H1 (cell line): ENCODE measurements around the gene MRPS34. TPM values are rescaled to one million over a fixed set of nuclear protein-coding genes. Genes with fewer than 3 reads are reported as not detected.
A peak's percentile ranks its signal among the peaks of the same experiment; 100 is the strongest.

ENCODE experiments used
- CTCF ChIA-PET: fragments of 300-600 bp; sonication (Branson Sonifier 250); formaldehyde crosslinking; loops from one replicate; lab custom pipeline; 2021; ENCODE audit not compliant: partially characterized antibody; lab: Charles Lee
- POLR2A ChIA-PET: fragments of 300-600 bp; sonication (Branson Sonifier 250); formaldehyde crosslinking; loops from one replicate; lab custom pipeline; 2021; ENCODE audit warnings: inconsistent platforms; ENCODE audit not compliant: partially characterized antibody; lab: Charles Lee
- DNase-seq, 2 experiments: peaks; one replicate each; pipeline versions ENCODE4 v3.0.0 to v3.0.0-alpha.2; 2010 to 2022; ENCODE audit warnings: low spot score in 2 of 2, low read depth in 1 of 2, mixed read lengths in 1 of 2
- FAIRE-seq: peaks from 2 replicates; lab custom pipeline; 2011; peaks lifted over from hg19 to GRCh38; lab: Jason Lieb, UNC
- H2AFZ ChIP-seq: 2 replicates; pipeline ENCODE4 v1.8.1; 2012; ENCODE audit warnings: low read length, inconsistent platforms
- H2AK5ac ChIP-seq: 2 replicates; pipeline ENCODE4 v1.6.1; 2013; ENCODE audit warnings: low read depth, low read length
- H2BK120ac ChIP-seq: replicated peaks from 2 replicates; pipeline ENCODE3; 2013; ENCODE audit warnings: low read depth, low read length, inconsistent platforms
- H2BK12ac ChIP-seq: 2 replicates; pipeline ENCODE4 v1.6.1; 2013; ENCODE audit warnings: low read depth, low read length
- H2BK15ac ChIP-seq: 2 replicates; pipeline ENCODE4 v1.6.1; 2013; ENCODE audit warnings: low read length
- H2BK20ac ChIP-seq: 2 replicates; pipeline ENCODE4 v1.6.1; 2013; ENCODE audit warnings: low read length
- H2BK5ac ChIP-seq: 2 replicates; pipeline ENCODE4 v1.6.1; 2013; ENCODE audit warnings: low read depth, low read length
- H3K14ac ChIP-seq: 2 replicates; pipeline ENCODE4 v1.6.1; 2013; ENCODE audit warnings: inconsistent platforms; ENCODE audit not compliant: insufficient read length
- H3K18ac ChIP-seq: 2 replicates; pipeline ENCODE4 v1.6.1; 2013; ENCODE audit warnings: low read length; ENCODE audit errors: extremely low read depth
- H3K23ac ChIP-seq: 2 replicates; pipeline ENCODE4 v1.6.1; 2013; ENCODE audit warnings: inconsistent platforms; ENCODE audit not compliant: insufficient read length
- H3K23me2 ChIP-seq: 2 replicates; pipeline ENCODE4 v1.6.1; 2013; ENCODE audit warnings: low read depth, low read length
- H3K27ac ChIP-seq: 2 replicates; pipeline ENCODE4 v1.6.1; 2011; ENCODE audit warnings: low read depth, low read length, inconsistent platforms
- H3K27me3 ChIP-seq, 4 experiments: replicated peaks in 1 of 4; 1 replicate in 1 of 4; 2 replicates in 3 of 4; pipeline versions ENCODE4 v1.6.1 to v1.8.1; 2011 to 2013; ENCODE audit warnings: low read length in 3 of 4, mild to moderate bottlenecking in 3 of 4, inconsistent platforms in 2 of 4, mixed read lengths in 2 of 4, moderate library complexity in 1 of 4; ENCODE audit not compliant: control insufficient read depth in 3 of 4, insufficient read depth in 3 of 4; ENCODE audit errors: extremely low read depth in 1 of 4
- H3K36me3 ChIP-seq, 4 experiments: 2 replicates each; pipeline versions ENCODE4 v1.6.1 to v1.8.1; 2011 to 2013; ENCODE audit warnings: mild to moderate bottlenecking in 4 of 4, low read length in 3 of 4, moderate library complexity in 2 of 4, control low read depth in 1 of 4, inconsistent platforms in 1 of 4; ENCODE audit not compliant: insufficient read depth in 4 of 4, control insufficient read depth in 2 of 4
- H3K4ac ChIP-seq: replicated peaks from 2 replicates; pipeline ENCODE3; 2013; ENCODE audit warnings: low read length, low read depth, mixed read lengths, inconsistent platforms; ENCODE audit not compliant: insufficient read length
- H3K4me1 ChIP-seq, 4 experiments: replicated peaks in 1 of 4; 1 replicate in 1 of 4; 2 replicates in 3 of 4; pipeline versions ENCODE4 v1.6.1 to v1.8.1; 2011 to 2013; ENCODE audit warnings: low read length in 3 of 4, inconsistent platforms in 2 of 4, mixed read lengths in 1 of 4; ENCODE audit not compliant: insufficient read depth in 4 of 4, control insufficient read depth in 3 of 4
- H3K4me2 ChIP-seq, 2 experiments: 2 replicates each; pipeline versions ENCODE4 v1.6.1 to v1.8.1; 2011 to 2013; ENCODE audit warnings: low read depth in 2 of 2, low read length in 2 of 2, control low read depth in 1 of 2, inconsistent platforms in 1 of 2, mild to moderate bottlenecking in 1 of 2; ENCODE audit not compliant: insufficient read depth in 1 of 2
- H3K4me3 ChIP-seq, 4 experiments: fragments of 200-600, 300-600 bp in 1 of 4; sonication (generic), shearing (Covaris generic), sonication (Bioruptor Twin) in 1 of 4; 2 replicates each; pipeline versions ENCODE4 v1.5.1 to v1.8.1; 2011 to 2016; ENCODE audit warnings: low read length in 4 of 4, low read depth in 3 of 4, control low read depth in 2 of 4, inconsistent platforms in 2 of 4, mild to moderate bottlenecking in 2 of 4, mixed read lengths in 1 of 4, moderate library complexity in 1 of 4; ENCODE audit not compliant: insufficient read depth in 2 of 4; ENCODE audit errors: extremely low read depth in 1 of 4
- H3K56ac ChIP-seq: replicated peaks from 2 replicates; pipeline ENCODE3; 2013; ENCODE audit warnings: low read depth, mild to moderate bottlenecking, mixed read lengths, low read length, inconsistent platforms; ENCODE audit not compliant: insufficient read length
- H3K79me1 ChIP-seq: 2 replicates; pipeline ENCODE4 v1.6.1; 2013; ENCODE audit warnings: low read depth, low read length, control low read depth
- H3K79me2 ChIP-seq, 2 experiments: 2 replicates each; pipeline versions ENCODE4 v1.6.1 to v1.8.1; 2012 to 2013; ENCODE audit warnings: low read length in 2 of 2, mild to moderate bottlenecking in 2 of 2, inconsistent platforms in 1 of 2; ENCODE audit not compliant: insufficient read depth in 2 of 2, control insufficient read depth in 1 of 2
- H3K9ac ChIP-seq, 4 experiments: replicated peaks in 1 of 4; 1 replicate in 1 of 4; 2 replicates in 3 of 4; pipeline versions ENCODE4 v1.6.1 to v1.8.1; 2011 to 2013; ENCODE audit warnings: low read depth in 3 of 4, low read length in 3 of 4, control low read depth in 2 of 4, mild to moderate bottlenecking in 2 of 4, moderate library complexity in 2 of 4, inconsistent platforms in 1 of 4; ENCODE audit errors: extremely low read depth in 1 of 4
- H3K9me3 ChIP-seq, 2 experiments: 2 replicates each; pipeline versions ENCODE4 v1.6.1 to v1.8.1; 2012 to 2013; ENCODE audit warnings: mild to moderate bottlenecking in 2 of 2, moderate library complexity in 2 of 2, control low read depth in 1 of 2, inconsistent platforms in 1 of 2, low read depth in 1 of 2, low read length in 1 of 2, mixed read lengths in 1 of 2; ENCODE audit not compliant: insufficient read depth in 2 of 2
- H4K20me1 ChIP-seq, 2 experiments: replicated peaks in 1 of 2; 2 replicates each; pipeline versions ENCODE3 to v1.8.1; 2011 to 2013; ENCODE audit warnings: inconsistent platforms in 2 of 2, low read length in 2 of 2, mild to moderate bottlenecking in 1 of 2; ENCODE audit not compliant: insufficient read depth in 2 of 2, control insufficient read depth in 1 of 2
- H4K5ac ChIP-seq: 2 replicates; pipeline ENCODE4 v1.6.1; 2013; ENCODE audit warnings: low read length, low read depth, mixed read lengths, inconsistent platforms; ENCODE audit not compliant: insufficient read length
- H4K8ac ChIP-seq: 2 replicates; pipeline ENCODE4 v1.8.0; 2013; ENCODE audit warnings: mild to moderate bottlenecking, moderate library complexity, low read length, inconsistent platforms; ENCODE audit not compliant: insufficient read depth; ENCODE audit errors: extremely low read depth
- H4K91ac ChIP-seq: replicated peaks from 2 replicates; pipeline ENCODE3; 2013; ENCODE audit warnings: low read length, mixed read lengths, inconsistent platforms; ENCODE audit not compliant: insufficient read length
- CEBPB ChIP-seq: IDR thresholded peaks from 2 replicates; pipeline ENCODE4 v1.6.1; 2012; ENCODE audit warnings: low read depth, low read length
- KDM4A ChIP-seq: IDR thresholded peaks from one replicate; pipeline ENCODE4 v1.7.1; 2012; ENCODE audit warnings: low read depth, mild to moderate bottlenecking, moderate library complexity, low read length, inconsistent platforms; ENCODE audit not compliant: severe bottlenecking
- POLR2A ChIP-seq, 2 experiments: IDR thresholded peaks; 1 replicate in 1 of 2; 2 replicates in 1 of 2; pipeline ENCODE4 v1.6.1; 2011; ENCODE audit warnings: low read depth in 2 of 2, low read length in 2 of 2, mild to moderate bottlenecking in 2 of 2; ENCODE audit errors: control extremely low read depth in 1 of 2
- POLR2AphosphoS5 ChIP-seq: IDR thresholded peaks from 2 replicates; pipeline ENCODE4 v1.6.1; 2011; ENCODE audit warnings: low read depth, low read length
- RAD21 ChIP-seq, 2 experiments: IDR thresholded peaks in 1 of 2; conservative IDR thresholded peaks in 1 of 2; 2 replicates each; pipeline ENCODE4 v1.6.1; 2011; ENCODE audit warnings: low read depth in 2 of 2, low read length in 2 of 2, improper control_type of control experiment in 1 of 2, inconsistent platforms in 1 of 2, mild to moderate bottlenecking in 1 of 2, moderate library complexity in 1 of 2
- SAP30 ChIP-seq: fragments of 300-600 bp; sonication (generic); IDR thresholded peaks from 2 replicates; pipeline ENCODE4 v1.7.1; 2012; ENCODE audit warnings: low read length, moderate library complexity, mild to moderate bottlenecking, inconsistent platforms; ENCODE audit not compliant: insufficient read depth, insufficient replicate concordance
- WGBS, 2 experiments: shearing (Covaris generic) in 1 of 2; methylation state at CpG; one replicate each; pipeline versions ENCODE4 v1.1.6 to v1.1.7; 2013 to 2015; ENCODE audit warnings: low lambda C conversion rate in 2 of 2, mixed read lengths in 2 of 2, inconsistent platforms in 1 of 2, low coverage in 1 of 2, missing lambda C conversion rate in 1 of 2; ENCODE audit not compliant: insufficient replicate concordance in 2 of 2, insufficient coverage in 1 of 2, insufficient read length in 1 of 2; ENCODE audit errors: extremely low coverage in 1 of 2, missing lambda C conversion rate in 1 of 2; 5-methylcytosine and 5-hydroxymethylcytosine counted together
- polyA plus RNA-seq, 7 experiments: library from polyadenylated mRNA; depleted of rRNA in 3 of 7; stranded (reverse) in 5 of 7; unstranded in 2 of 7; fragments of >200 nt in 5 of 7; fragments of 200-250 nt in 2 of 7; gene quantifications; 1 replicate in 5 of 7; 2 replicates in 1 of 7; 4 replicates in 1 of 7; pipeline versions ENCODE4 v1.2.1 to v1.2.3, GENCODE V29; 2011 to 2013; ENCODE audit warnings: missing spikeins in 2 of 7, mixed read lengths in 2 of 7
- total RNA-seq: library from RNA; stranded (reverse); fragmentation: NEBNext Ultra II Directional; extraction: Animal tissue kit (Norgen Biotek cat#: 25700); gene quantifications from 2 replicates; pipeline ENCODE4 v1.2.1, GENCODE V29; 2021

MRPS34 gene
- total and polyA plus RNA-seq, 2 of the 8 experiments (the other 6 are each of a cell fraction or from before 2014, with no cell fraction given), result 168 to 252 TPM

GRCh38 chr16:1775846-1776671 lies 3.1 kb upstream of the MRPS34 start:
- H3K4ac ChIP-seq, result no peak overlapping the region
- H2BK120ac ChIP-seq, result no peak overlapping the region
- ChIA-PET CTCF (interaction anchor here (1.1 to 2.3 kb wide), 2 partner anchors 7 to 12 kb away, joined by 5 to 7 read pairs; partner anchors contain the start of genes NUBP2 and SPSB3), POLR2A (interaction anchor here (0.6 to 13.5 kb wide), 9 partner anchors 4 to 1356 kb away, joined by 3 to 246 read pairs (median 3); partner anchors contain the start of genes EME2, MRPS34, NME3 and NUBP2)
- DNase-seq, result no peak
- peaks cover 0 to 23% (median 9%) of the 10 kb centered on the region in 4 experiments; a peak in 5 of 8 replicates for H3K36me3 ChIP-seq
- FAIRE-seq, result no peak
- H3K27ac ChIP-seq, result no peak overlapping the region
- no peak overlapping the region for H2BK12ac ChIP-seq
- H2AK5ac ChIP-seq, result no peak overlapping the region
- peaks cover 0 to 15% of the 10 kb centered on the region in 2 experiments; a peak in 1 of 4 replicates for H3K79me2 ChIP-seq
- peaks cover 0 to 29% of the 10 kb centered on the region in 2 experiments for H4K20me1 ChIP-seq
- H3K9me3 ChIP-seq, result no peaks in the 10 kb centered on the region
- H3K4me1 ChIP-seq, result peaks cover 0 to 7% (median 5%) of the 10 kb centered on the region in 4 experiments; a peak in 5 of 7 replicates
- 88% methylated on average over 12 of the region's 28 CpGs; no CpG with 5 or more reads in 1 of the 2 experiments for WGBS, 2 experiments
- no peak overlapping the region for H4K5ac ChIP-seq
- H3K56ac ChIP-seq, result no peak overlapping the region
- H4K91ac ChIP-seq, result no peak overlapping the region
- no peak overlapping the region for H2AFZ ChIP-seq
- no peak overlapping the region for H3K9ac ChIP-seq
- no peak overlapping the region for H2BK15ac ChIP-seq
- peaks cover 7% of the 10 kb centered on the region for H3K79me1 ChIP-seq
- no peak overlapping the region for H2BK20ac ChIP-seq
- no peak for TF ChIP-seq SAP30
- TF ChIP-seq POLR2AphosphoS5, result peak; percentile 43; the same call in 1 of the 2 replicates
- TF ChIP-seq CEBPB, result no peak
- TF ChIP-seq POLR2A (IDR thresholded peaks at IDR 0.05; ENCODE audit: control extremely low read depth in 1 of 2, low read depth in 2 of 2, low read length in 2 of 2), result peak in 1 of 2 experiments; percentile 7; a peak in 1 of 3 replicates
- no peak for TF ChIP-seq KDM4A
- TF ChIP-seq RAD21 (IDR thresholded peaks at IDR 0.05 in 1 of 2, conservative IDR thresholded peaks at IDR 0.05 in 1 of 2; ENCODE audit: low read depth in 2 of 2, low read length in 2 of 2), result no peak
- H3K23me2 ChIP-seq, result peaks cover 9% of the 10 kb centered on the region
- H2BK5ac ChIP-seq, result no peak overlapping the region
- no peak overlapping the region for H3K23ac ChIP-seq
- H3K27me3 ChIP-seq, result no peaks in the 10 kb centered on the region
- no peak overlapping the region for H3K4me2 ChIP-seq
- no peak overlapping the region for H3K18ac ChIP-seq
- 0 out of 2 replicates have a peak overlapping the region, but pooled peaks have one; percentile 20 for H4K8ac ChIP-seq
- H3K4me3 ChIP-seq, result no peak overlapping the region
- no peak overlapping the region for H3K14ac ChIP-seq
